Measurements from ENCODE around the gene ATXN1.

Gene ATXN1

GRCh38 chr6:16321826-16322225 is 439.4 kb downstream of the ATXN1 start:
- no peak for DNase-seq

DNA sequence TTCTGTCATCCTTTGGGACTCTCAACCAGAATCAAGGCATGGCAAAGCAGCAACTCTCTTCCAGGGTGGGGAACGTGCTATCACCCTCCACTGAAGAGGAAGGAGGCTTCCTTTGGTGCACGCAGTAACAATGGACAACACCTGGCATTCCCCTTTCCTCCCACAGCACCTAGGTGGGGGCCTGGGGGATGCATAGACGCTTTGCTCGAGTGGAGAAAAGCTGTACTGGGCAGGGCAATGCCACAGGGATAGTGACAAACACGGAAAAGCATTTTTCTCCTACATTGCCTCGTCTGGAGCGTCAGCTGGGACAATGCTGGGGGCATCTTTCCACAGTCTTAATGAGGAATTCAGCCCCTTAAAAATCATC is 439.9 kb downstream of the ATXN1 start:
- no peak for DNase-seq

DNA sequence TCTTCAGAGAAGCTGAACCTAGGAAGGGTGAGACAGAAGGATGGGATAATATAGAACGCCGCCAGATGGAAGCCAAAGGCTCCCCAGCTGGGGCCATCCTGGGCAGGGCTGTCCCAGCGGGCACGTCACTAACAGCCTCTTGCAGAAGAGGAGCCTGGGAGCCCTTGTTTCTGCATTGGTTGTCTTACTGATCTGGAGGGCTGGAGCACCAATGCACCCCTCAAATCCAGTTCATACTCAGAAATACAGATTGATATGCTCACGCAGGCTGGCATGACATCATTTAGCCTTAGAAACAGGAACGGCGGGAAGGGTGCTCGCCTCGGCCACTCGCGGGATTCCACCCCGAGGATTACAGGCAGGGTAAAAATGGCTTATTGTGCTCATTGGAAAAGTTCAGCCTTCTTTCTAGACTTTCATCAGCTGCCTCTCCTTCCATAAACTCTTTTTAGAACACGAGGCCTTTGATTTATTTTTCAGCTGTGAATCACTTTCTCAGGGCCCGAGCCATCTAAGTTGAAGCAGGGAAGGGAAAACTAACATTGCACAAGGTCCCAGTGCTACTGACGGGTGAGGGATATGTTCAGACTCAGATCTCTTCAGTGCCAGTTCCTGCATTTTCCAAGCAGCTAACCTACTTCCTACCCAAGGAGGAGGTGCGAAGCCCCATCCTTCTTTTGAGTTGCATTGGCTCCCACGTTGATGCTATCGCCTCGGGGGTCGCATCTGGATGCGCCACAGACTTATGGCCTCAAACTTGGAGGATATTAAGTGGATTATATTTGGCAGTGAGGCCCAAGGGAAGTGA is 440.5 kb downstream of the ATXN1 start:
- no peak for DNase-seq

DNA sequence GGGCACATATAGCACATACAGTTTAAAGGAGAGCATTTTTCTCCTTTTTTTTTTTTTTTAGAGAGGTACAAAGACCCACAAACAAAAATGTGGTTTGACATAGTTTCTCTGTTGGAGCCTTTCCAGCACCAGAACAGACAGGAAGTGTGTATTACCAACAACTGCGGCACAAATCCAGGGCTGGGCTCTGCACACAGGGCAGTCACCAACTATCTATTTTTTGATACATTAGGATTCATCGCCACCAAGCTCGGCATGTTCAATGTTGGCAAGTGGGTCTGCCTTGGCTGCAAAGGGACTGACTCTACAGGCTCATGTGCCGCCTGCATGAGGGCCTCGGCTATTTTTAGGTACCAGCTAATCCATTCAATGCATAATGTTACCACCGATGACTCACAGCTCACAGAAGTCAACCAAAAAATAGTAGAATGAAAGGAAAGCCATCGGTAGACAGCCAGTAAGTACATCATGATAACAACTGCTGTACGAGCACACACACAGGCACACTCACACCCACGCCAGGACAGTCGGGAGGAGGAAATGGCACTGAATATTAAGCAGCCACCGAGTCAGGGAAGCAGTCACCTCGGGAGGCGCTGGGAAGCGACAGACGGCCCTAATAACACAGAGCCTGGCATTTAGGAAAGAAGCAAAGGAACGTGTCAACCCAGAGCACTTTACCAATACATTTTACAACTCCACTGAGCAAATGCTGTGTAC is 441.3 kb downstream of the ATXN1 start:
- peak; percentile 62 to 73 for DNase-seq

- DNase-seq = no peak
Observed at GRCh38 chr6:16318953-16319720, 442.1 kb downstream of the ATXN1 start.

DNA sequence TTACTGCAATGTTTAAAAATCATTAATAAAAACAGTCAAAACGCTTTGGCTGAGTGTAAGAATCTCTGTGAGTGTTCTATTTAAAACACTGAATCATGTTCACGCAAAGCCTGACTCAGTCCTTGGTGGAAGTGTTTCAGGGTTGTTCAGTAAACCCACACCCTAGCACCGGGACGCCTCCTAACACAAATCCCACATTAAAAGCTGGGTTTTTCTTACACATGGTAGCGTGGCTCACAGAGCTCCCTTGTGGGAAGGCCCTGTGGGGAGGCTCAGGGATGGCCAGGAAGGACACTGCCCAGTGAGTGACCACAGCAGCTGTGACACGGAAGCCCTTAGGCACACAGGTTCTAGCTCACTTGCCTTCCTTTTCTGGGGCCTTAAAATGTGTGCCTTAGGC is 442.7 kb downstream of the ATXN1 start:
- peak; percentile 44 to 61 for DNase-seq

DNA sequence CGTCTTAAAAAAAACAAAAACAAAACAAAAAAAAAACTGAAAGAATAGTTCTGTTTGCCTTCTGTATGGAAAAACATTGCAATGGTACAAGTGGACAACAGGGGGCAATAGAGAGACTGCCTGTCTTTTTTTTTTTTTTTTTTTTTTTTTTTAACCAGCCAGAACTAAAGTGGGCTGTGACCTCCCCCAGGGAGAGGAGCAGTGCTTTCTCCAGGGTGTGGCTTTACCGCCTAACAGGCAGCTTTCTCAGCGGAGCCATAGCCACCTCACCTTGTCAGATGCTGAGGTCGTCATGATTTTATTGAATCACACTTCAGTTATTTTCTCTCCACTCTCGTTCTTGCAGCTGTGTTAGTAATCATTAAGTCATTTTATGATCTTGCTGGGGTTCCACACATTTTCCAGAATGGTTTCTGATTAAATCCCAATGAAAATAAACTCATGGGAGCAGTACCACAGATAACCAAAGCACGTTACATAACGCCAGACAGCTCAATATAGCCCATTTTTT is 444.5 kb downstream of the ATXN1 start:
- DNase-seq = peak in 1 of 2 donors; percentile 23

DNA sequence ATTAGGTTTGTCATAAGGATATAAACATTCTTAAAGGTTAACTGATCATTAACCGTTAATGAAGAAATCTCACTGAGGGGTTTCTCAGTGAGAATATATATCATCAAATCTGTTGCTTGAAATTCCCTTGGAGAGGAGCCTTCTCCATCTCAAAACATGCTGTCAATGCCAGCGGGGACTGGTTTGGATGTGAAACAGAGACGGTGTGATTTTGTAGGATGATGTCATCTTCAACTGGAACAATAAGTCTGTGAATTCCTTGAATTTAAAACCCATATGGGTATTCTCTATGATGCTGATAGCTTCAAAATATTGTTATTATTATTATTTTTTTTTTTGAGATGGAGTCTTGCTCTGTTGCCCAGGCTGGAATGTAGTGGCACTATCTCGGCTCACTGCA is 447.0 kb downstream of the ATXN1 start:
- DNase-seq = no peak

- DNase-seq = no peak
Observed at GRCh38 chr6:16313732-16314131, 447.5 kb downstream of the ATXN1 start.

- DNase-seq = no peak
Observed at GRCh38 chr6:16311763-16312162, 449.5 kb downstream of the ATXN1 start.

DNA sequence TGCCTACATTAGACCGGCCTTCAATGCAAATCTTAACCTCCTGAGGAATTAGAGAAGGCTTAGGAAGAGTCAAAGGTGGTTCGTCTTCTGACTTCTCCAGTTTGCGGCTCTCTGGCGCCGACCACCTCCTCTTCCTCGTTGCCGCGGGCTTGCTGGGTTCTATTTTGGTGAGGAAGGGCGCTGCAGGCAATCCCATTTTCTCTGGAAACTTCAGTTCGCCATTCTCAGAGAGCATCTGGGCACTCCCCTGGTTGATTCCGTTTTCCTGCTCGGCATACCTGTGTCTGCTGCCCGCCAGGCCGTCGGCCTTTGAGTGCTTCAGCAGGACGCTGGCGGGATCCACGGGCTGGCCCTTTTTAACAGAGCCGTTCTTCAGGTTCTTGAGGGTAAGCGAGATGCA is 454.9 kb downstream of the ATXN1 start:
- DNase-seq = no peak

- no peak for DNase-seq
Observed at GRCh38 chr6:16305788-16306187, 455.5 kb downstream of the ATXN1 start.

- no peak for DNase-seq
Observed at GRCh38 chr6:16305246-16305725, 456.0 kb downstream of the ATXN1 start.

- no peak for DNase-seq
Observed at GRCh38 chr6:16302721-16303552, 458.3 kb downstream of the ATXN1 start.

DNA sequence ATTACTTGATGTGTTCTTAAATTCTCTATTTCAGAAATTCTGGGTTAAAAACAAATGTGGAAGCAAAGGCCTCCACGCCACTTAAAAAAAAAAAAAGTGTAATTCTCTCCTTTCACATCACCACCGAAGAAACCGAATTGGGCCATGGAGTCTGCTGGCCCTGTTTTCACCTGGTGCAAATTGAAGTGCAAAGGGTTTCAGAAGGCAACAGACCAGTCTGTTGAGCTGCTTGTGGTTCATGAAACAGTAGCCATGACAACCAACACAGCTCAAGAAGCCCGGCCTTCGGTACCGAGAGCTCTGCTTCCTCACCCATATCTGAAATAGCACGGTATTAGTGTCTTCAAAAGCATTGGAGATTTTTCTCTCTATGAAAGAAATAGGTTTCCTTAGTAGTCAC is 459.7 kb downstream of the ATXN1 start:
- DNase-seq = no peak

DNA sequence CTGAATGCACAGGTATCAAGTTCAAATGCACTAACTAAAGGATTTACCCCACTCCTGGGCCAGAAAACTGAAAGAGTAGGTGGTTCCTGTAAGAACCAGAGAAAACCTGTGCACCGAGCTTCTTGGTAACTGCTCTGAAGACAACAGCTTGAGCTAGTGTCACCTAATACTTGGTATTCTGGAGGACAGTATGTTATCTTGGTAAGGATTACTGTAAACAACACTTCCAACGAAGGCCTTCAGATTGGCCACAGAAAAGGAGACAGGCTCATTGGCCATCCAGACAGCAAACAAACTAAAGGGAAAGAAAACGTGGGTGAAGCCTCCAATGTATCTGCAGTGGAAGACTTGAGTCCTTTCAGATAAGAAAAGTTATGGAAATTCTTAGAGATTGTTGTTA is 461.4 kb downstream of the ATXN1 start:
- no peak for DNase-seq

GRCh38 chr6:16296061-16296670 is 465.1 kb downstream of the ATXN1 start:
- no peak for DNase-seq

DNA sequence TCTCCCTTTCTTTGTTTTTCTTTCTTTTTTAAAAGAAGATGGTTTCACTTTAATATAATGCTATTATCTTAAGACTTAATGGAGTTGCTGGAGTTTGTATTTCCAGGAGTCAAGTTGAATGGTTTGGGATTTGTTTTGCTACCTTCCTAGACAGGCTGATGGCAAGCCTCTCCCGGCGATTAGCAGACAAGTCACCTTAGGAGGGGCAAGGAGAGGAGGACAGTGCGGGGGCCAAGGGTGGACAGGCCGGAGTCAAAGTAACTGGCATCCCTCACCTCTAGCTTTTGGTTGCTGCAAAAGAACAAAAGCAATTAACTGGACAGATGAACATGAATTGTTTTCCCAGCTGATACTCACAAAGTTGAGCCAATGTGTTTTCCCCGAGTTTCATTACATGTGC is 465.8 kb downstream of the ATXN1 start:
- DNase-seq = no peak

- DNase-seq = no peak
Observed at GRCh38 chr6:16295060-16295459, 466.2 kb downstream of the ATXN1 start.

DNA sequence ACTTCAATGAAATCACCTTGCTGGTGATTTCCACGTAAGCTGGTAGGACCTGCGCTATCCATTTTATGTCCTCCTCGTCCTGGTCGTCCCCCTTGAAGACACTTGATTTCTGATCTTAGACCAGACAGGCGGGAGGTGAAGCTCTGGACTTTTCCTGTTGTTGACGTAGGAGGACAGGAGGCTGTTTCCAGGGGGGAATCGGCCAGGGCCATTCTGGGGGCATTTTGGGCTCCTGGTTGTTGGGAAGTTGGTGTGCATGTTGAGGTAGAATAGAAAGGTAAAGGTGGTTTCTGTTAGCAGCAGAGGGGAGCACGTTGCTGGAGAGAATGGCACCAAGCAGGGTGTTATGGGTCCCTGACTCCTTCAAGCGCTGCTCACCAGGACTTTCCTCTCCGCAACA is 466.9 kb downstream of the ATXN1 start:
- DNase-seq = no peak

GRCh38 chr6:16292942-16293341 is 468.3 kb downstream of the ATXN1 start:
- no peak for DNase-seq

DNA sequence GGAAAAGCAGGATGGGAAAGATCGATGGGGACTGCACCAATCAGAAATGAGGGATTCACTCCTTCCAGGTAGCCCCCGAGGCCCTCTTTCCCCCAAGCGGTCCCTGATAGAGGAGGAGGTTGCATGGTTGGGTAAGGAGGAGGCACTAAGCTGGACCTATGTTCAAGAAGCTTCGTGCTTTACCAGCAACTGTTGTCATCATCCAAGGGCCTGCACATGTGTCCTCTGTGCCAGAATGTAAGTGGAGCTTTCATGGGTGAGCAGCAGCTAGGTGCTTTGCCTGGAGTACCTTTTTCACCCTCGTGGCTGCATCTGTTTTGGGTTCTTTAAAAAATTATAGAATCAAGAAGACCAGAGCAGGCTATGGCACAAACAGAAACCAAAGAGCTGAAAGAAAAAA is 468.8 kb downstream of the ATXN1 start:
- no peak for DNase-seq
